ENCODE data around the gene THBS1. TPM values are rescaled to one million over a fixed set of nuclear protein-coding genes. Genes with fewer than 3 reads are reported as not detected.
A peak's percentile ranks its signal among the peaks of the same experiment; 100 is the strongest.

THBS1 gene
- total RNA-seq, 2 donors from 2014 or later, result 43.9 to 551 TPM

- DNase-seq (no peak), ATAC-seq (no peak)
- intact Hi-C loops (cut with DNase I), result loop anchor here in 1 of 2 donors (10.0 kb wide), 1 partner anchor 271 kb away; no protein-coding TSS in a partner anchor
Measured at GRCh38 chr15:39585871-39586301, 5.0 kb downstream of the THBS1 start.

- intact Hi-C loops (cut with DNase I), result loop anchor here in 1 of 2 donors (10.0 kb wide), 1 partner anchor 272 kb away; no protein-coding TSS in a partner anchor
- ATAC-seq, result peak in 1 of 2 donors; percentile 19
- DNase-seq, result no peak
Measured at GRCh38 chr15:39586387-39587095, 5.7 kb downstream of the THBS1 start.

- DNase-seq (peak; percentile 55), ATAC-seq (no peak)
- intact Hi-C loops (cut with DNase I), result loop anchor here in 1 of 2 donors (10.0 kb wide), 1 partner anchor 272 kb away; no protein-coding TSS in a partner anchor
Measured at GRCh38 chr15:39587096-39587721, 6.3 kb downstream of the THBS1 start.

- intact Hi-C loops (cut with DNase I), result loop anchor here in 1 of 2 donors (10.0 kb wide), 1 partner anchor 273 kb away; no protein-coding TSS in a partner anchor
- DNase-seq (no peak), ATAC-seq (no peak)
Measured at GRCh38 chr15:39587731-39588530, 7.1 kb downstream of the THBS1 start.

- no peak for DNase-seq
- intact Hi-C loops (cut with DNase I), result loop anchor here in 1 of 2 donors (10.0 kb wide), 1 partner anchor 274 kb away; no protein-coding TSS in a partner anchor
- ATAC-seq, result no peak
Measured at GRCh38 chr15:39588531-39589192, 7.8 kb downstream of the THBS1 start.

GRCh38 chr15:39589193-39589814 is 8.4 kb downstream of the THBS1 start:
- ATAC-seq (no peak), DNase-seq (no peak)
- intact Hi-C loops (cut with DNase I), result loop anchor here in 1 of 2 donors (10.0 kb wide), 1 partner anchor 275 kb away; no protein-coding TSS in a partner anchor

- intact Hi-C loops (cut with DNase I), result loop anchor here in 1 of 2 donors (10.0 kb wide), 1 partner anchor 275 kb away; no protein-coding TSS in a partner anchor
- ATAC-seq (no peak), DNase-seq (no peak)
Measured at GRCh38 chr15:39589815-39590644, 9.2 kb downstream of the THBS1 start.

GRCh38 chr15:39591141-39591895 is 10.4 kb downstream of the THBS1 start:
- ATAC-seq (no peak), DNase-seq (no peak)
- intact Hi-C loops (cut with DNase I), result no loop called here

GRCh38 chr15:39591896-39592315 is 11.0 kb downstream of the THBS1 start:
- intact Hi-C loops (cut with DNase I), result no loop called here
- DNase-seq, result no peak
- ATAC-seq, result no peak

- no peak for ATAC-seq
- no peak for DNase-seq
- intact Hi-C loops (cut with DNase I), result no loop called here
Measured at GRCh38 chr15:39592500-39592899, 11.6 kb downstream of the THBS1 start.

- intact Hi-C loops (cut with DNase I), result no loop called here
- ATAC-seq (no peak), DNase-seq (no peak)
Measured at GRCh38 chr15:39593071-39593655, 12.3 kb downstream of the THBS1 start.

GRCh38 chr15:39593656-39594445 is 13.0 kb downstream of the THBS1 start:
- intact Hi-C loops (cut with DNase I), result no loop called here
- no peak for ATAC-seq
- DNase-seq, result no peak

- intact Hi-C loops (cut with DNase I), result no loop called here
- DNase-seq (no peak), ATAC-seq (no peak)
Measured at GRCh38 chr15:39594446-39595337, 13.8 kb downstream of the THBS1 start.

- intact Hi-C loops (cut with DNase I), result no loop called here
- ATAC-seq (no peak), DNase-seq (no peak)
Measured at GRCh38 chr15:39595338-39596221, 14.7 kb downstream of the THBS1 start.
